Measurements from ENCODE around the gene KCNH2. TPM values are rescaled to one million over a fixed set of nuclear protein-coding genes. Genes with fewer than 3 reads are reported as not detected.

The KCNH2 gene
- polyA plus RNA-seq, 3 donors: not detected

DNA sequence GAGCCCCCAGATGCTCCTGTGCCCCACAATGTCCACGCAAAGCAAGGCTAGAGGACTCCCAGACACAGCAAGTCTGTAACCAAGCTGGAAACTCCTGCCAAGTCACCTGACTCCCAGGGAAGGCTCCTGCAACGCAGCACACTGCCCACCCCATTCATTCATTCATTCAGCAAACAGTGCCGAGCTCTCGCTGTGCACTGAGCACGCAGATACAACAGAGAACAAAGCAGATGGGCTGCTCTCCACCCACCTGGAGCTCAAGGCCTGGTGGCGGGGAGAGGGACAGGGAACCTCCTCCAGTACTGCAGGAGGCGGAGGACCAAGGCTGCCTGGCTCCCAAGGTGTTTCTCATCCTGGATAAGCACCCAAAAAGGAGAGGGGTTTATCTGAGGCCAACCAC, 8.6 kb downstream of the KCNH2 start:
- no peaks in the 10 kb centered on the region for H3K36me3 ChIP-seq (replicated peaks in 1 of 2; ENCODE audit: control insufficient read depth in 1 of 2, insufficient read depth in 2 of 2, low read length in 2 of 2)
- no peak overlapping the region for H3K9ac ChIP-seq (ENCODE audit: insufficient read depth, low read length, poor library complexity, severe bottlenecking)
- H3K27me3 Mint-ChIP-seq (ENCODE audit: low read depth in 3 of 3): peaks cover 32 to 72% (median 38%) of the 10 kb centered on the region in 3 donors
- intact Hi-C loops (cut with micrococcal nuclease): no loop called here
- H2AFZ ChIP-seq (ENCODE audit: insufficient read depth, low read depth, low read length, poor library complexity, severe bottlenecking): no peak overlapping the region
- peaks cover 6 to 28% of the 10 kb centered on the region in 2 donors for H3K27me3 ChIP-seq (ENCODE audit: control insufficient read depth in 2 of 2, insufficient read depth in 2 of 2, low read length in 2 of 2)
- no peak overlapping the region for H3K4me2 ChIP-seq (replicated peaks; ENCODE audit: extremely low read depth, low read length, poor library complexity, severe bottlenecking)
- TF ChIP-seq, protein P1, sequence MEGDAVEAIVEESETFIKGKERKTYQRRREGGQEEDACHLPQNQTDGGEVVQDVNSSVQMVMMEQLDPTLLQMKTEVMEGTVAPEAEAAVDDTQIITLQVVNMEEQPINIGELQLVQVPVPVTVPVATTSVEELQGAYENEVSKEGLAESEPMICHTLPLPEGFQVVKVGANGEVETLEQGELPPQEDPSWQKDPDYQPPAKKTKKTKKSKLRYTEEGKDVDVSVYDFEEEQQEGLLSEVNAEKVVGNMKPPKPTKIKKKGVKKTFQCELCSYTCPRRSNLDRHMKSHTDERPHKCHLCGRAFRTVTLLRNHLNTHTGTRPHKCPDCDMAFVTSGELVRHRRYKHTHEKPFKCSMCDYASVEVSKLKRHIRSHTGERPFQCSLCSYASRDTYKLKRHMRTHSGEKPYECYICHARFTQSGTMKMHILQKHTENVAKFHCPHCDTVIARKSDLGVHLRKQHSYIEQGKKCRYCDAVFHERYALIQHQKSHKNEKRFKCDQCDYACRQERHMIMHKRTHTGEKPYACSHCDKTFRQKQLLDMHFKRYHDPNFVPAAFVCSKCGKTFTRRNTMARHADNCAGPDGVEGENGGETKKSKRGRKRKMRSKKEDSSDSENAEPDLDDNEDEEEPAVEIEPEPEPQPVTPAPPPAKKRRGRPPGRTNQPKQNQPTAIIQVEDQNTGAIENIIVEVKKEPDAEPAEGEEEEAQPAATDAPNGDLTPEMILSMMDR (IDR thresholded peaks at IDR 0.05): no peak
- no peak overlapping the region for H3K27ac ChIP-seq (ENCODE audit: low read depth in 1 of 2, low read length in 2 of 2)
- no peak overlapping the region for H3K4me3 ChIP-seq (replicated peaks in 1 of 3; ENCODE audit: low read depth in 2 of 3, low read length in 3 of 3)
- no peak for DNase-seq
- no peak overlapping the region for H3K27ac Mint-ChIP-seq
- H3K4me1 ChIP-seq (ENCODE audit: control insufficient read depth in 1 of 2, insufficient read depth in 2 of 2, low read length in 2 of 2): no peaks in the 10 kb centered on the region
- H3K4me1 Mint-ChIP-seq: peaks cover 3% of the 10 kb centered on the region
- H3K9me3 Mint-ChIP-seq: peaks cover 0 to 2% (median 0%) of the 10 kb centered on the region in 7 donors
- H3K79me2 ChIP-seq (ENCODE audit: insufficient read depth, low read length): no peaks in the 10 kb centered on the region
- H4K20me1 ChIP-seq (ENCODE audit: insufficient read depth, low read length): no peaks in the 10 kb centered on the region
- 89% methylated on average over 6 of the region's 7 CpGs for WGBS (ENCODE audit: insufficient coverage)
- no peaks in the 10 kb centered on the region for H3K36me3 Mint-ChIP-seq
- no peak overlapping the region for H3K4me3 Mint-ChIP-seq
- H3K9me3 ChIP-seq (replicated peaks in 1 of 2; ENCODE audit: control insufficient read depth in 1 of 2, insufficient read depth in 1 of 2, low read length in 2 of 2): no peaks in the 10 kb centered on the region

- Histone ChIP-seq H3K9ac (ENCODE audit: insufficient read depth, low read length, poor library complexity, severe bottlenecking) (no peak overlapping the region), H3K4me3 (replicated peaks in 1 of 3; ENCODE audit: low read depth in 2 of 3, low read length in 3 of 3) (no peak overlapping the region), H3K27me3 (ENCODE audit: control insufficient read depth in 2 of 2, insufficient read depth in 2 of 2, low read length in 2 of 2) (peaks cover under 1 to 24% of the 10 kb centered on the region in 2 donors), H2AFZ (ENCODE audit: insufficient read depth, low read depth, low read length, poor library complexity, severe bottlenecking) (no peak overlapping the region), H3K4me1 (ENCODE audit: control insufficient read depth in 1 of 2, insufficient read depth in 2 of 2, low read length in 2 of 2) (no peaks in the 10 kb centered on the region), H3K36me3 (replicated peaks in 1 of 2; ENCODE audit: control insufficient read depth in 1 of 2, insufficient read depth in 2 of 2, low read length in 2 of 2) (no peaks in the 10 kb centered on the region), H4K20me1 (ENCODE audit: insufficient read depth, low read length) (no peaks in the 10 kb centered on the region), H3K4me2 (replicated peaks; ENCODE audit: extremely low read depth, low read length, poor library complexity, severe bottlenecking) (no peak overlapping the region), H3K79me2 (ENCODE audit: insufficient read depth, low read length) (no peaks in the 10 kb centered on the region), H3K27ac (ENCODE audit: low read depth in 1 of 2, low read length in 2 of 2) (no peak overlapping the region), H3K9me3 (replicated peaks in 1 of 2; ENCODE audit: control insufficient read depth in 1 of 2, insufficient read depth in 1 of 2, low read length in 2 of 2) (no peaks in the 10 kb centered on the region)
- Mint-ChIP-seq H3K4me1 (no peaks in the 10 kb centered on the region), H3K27ac (no peak overlapping the region), H3K27me3 (ENCODE audit: low read depth in 3 of 3) (peaks cover 30 to 71% (median 34%) of the 10 kb centered on the region in 3 donors), H3K4me3 (no peak overlapping the region), H3K36me3 (no peaks in the 10 kb centered on the region), H3K9me3 (no peaks in the 10 kb centered on the region)
- DNase-seq: no peak
- intact Hi-C loops (cut with micrococcal nuclease): no loop called here
- TF ChIP-seq, protein P1 (IDR thresholded peaks at IDR 0.05): no peak
- WGBS (ENCODE audit: insufficient coverage): 72% methylated on average over 14 of the region's 16 CpGs
Observed at GRCh38 chr7:150968734-150969372, 9.3 kb downstream of the KCNH2 start.
